NCI-H345 (cell line): ENCODE data around the gene MAPK13.
"Not testable (repeated sequence)": the region's sequence is repeated elsewhere in the genome, so short reads cannot be mapped to it uniquely, and the experiment has no call there.

Experiments
- DNase-seq: peaks from one replicate; lab custom pipeline; 2025; lab: John Stamatoyannopoulos, UW

The MAPK13 gene

GRCh38 chr6:36129941-36130666 is at the start of gene MAPK13:
Gene MAPK13, plus strand, starts transcription at chr6:36130513. Its CDS starts 70 bp downstream, at chr6:36130583.
- DNase-seq = peak; percentile 69

- DNase-seq = no peak
Observed at GRCh38 chr6:36082318-36082717, 48.0 kb upstream of the MAPK13 start.

GRCh38 chr6:36083446-36083845 is 46.9 kb upstream of the MAPK13 start:
- no peak for DNase-seq

GRCh38 chr6:36088204-36088603 is 42.1 kb upstream of the MAPK13 start:
- DNase-seq = not testable (repeated sequence)

- DNase-seq = no peak
Observed at GRCh38 chr6:36089048-36089447, 41.3 kb upstream of the MAPK13 start.

- DNase-seq = no peak
Observed at GRCh38 chr6:36094238-36094637, 36.1 kb upstream of the MAPK13 start.

- DNase-seq = peak; percentile 77
Observed at GRCh38 chr6:36094753-36095496, 35.4 kb upstream of the MAPK13 start.

GRCh38 chr6:36095497-36096391 is 34.6 kb upstream of the MAPK13 start:
- no peak for DNase-seq

- no peak for DNase-seq
Observed at GRCh38 chr6:36098253-36098919, 31.9 kb upstream of the MAPK13 start.

GRCh38 chr6:36098920-36099647 is 31.2 kb upstream of the MAPK13 start:
- DNase-seq = no peak

- no peak for DNase-seq
Observed at GRCh38 chr6:36099869-36100483, 30.3 kb upstream of the MAPK13 start.

GRCh38 chr6:36101691-36102090 is 28.6 kb upstream of the MAPK13 start:
- no peak for DNase-seq

GRCh38 chr6:36102853-36103252 is 27.5 kb upstream of the MAPK13 start:
- DNase-seq = no peak

- DNase-seq = no peak
Observed at GRCh38 chr6:36104836-36105235, 25.5 kb upstream of the MAPK13 start.

- no peak for DNase-seq
Observed at GRCh38 chr6:36109092-36109491, 21.2 kb upstream of the MAPK13 start.

- DNase-seq = no peak
Observed at GRCh38 chr6:36110050-36110449, 20.3 kb upstream of the MAPK13 start.

GRCh38 chr6:36110863-36111262 is 19.4 kb upstream of the MAPK13 start:
- DNase-seq = no peak

- no peak for DNase-seq
Observed at GRCh38 chr6:36111526-36111925, 18.8 kb upstream of the MAPK13 start.

GRCh38 chr6:36113049-36113448 is 17.3 kb upstream of the MAPK13 start:
- no peak for DNase-seq

- DNase-seq = no peak
Observed at GRCh38 chr6:36113703-36114102, 16.6 kb upstream of the MAPK13 start.
